Measurements from ENCODE around the gene KBTBD13. TPM values are rescaled to one million over a fixed set of nuclear protein-coding genes. Genes with fewer than 3 reads are reported as not detected.

Gene KBTBD13
- total RNA-seq, 1 experiment from 2014 or later: not detected

- H3K36me3 ChIP-seq (ENCODE audit: control insufficient read depth, insufficient read depth, low read length): no peaks in the 10 kb centered on the region
- H3K4me3 ChIP-seq (ENCODE audit: low read depth in 2 of 2, low read length in 2 of 2): no peak overlapping the region
- DNase-seq (ENCODE audit: low read depth, low spot score): no peak
- intact Hi-C loops (cut with micrococcal nuclease; ENCODE audit: unreplicated experiment) (no loop called here), in situ Hi-C loops (cut with HindIII; ENCODE audit: low pct_unique_long_range_greater_than_20kb, low sequenced_read_pairs) (no loop called here)
- H3K9me3 ChIP-seq (ENCODE audit: control insufficient read depth, insufficient read depth, low read depth, low read length): no peaks in the 10 kb centered on the region
- no peaks in the 10 kb centered on the region; the same call in 1 of the 2 replicates for H3K27me3 ChIP-seq (ENCODE audit: control insufficient read depth, insufficient read depth, low read length)
- H3K27ac ChIP-seq (ENCODE audit: low read length): no peak overlapping the region
- no TSS peak for BruUV-seq (replicated peaks)
- POLR2A ChIA-PET: interaction anchor here (0.6 kb wide), 1 partner anchor 27 kb away, joined by 3 read pairs; no protein-coding TSS in a partner anchor
- no peak for ATAC-seq
- H3K4me1 ChIP-seq (ENCODE audit: control insufficient read depth, insufficient read depth, low read length): no peaks in the 10 kb centered on the region; the same call in 1 of the 2 replicates
- CTCF ChIA-PET: interaction anchor here (0.5 to 0.6 kb wide), 2 partner anchors 31 to 47 kb away, joined by 4 read pairs; no protein-coding TSS in a partner anchor
- no peak for TF ChIP-seq REST (IDR thresholded peaks at IDR 0.05; ENCODE audit: insufficient read depth in 1 of 2, low read depth in 2 of 2, low read length in 1 of 2)
These were observed 5.2 kb downstream of the KBTBD13 start for GRCh38 chr15:65081758-65082157.

GRCh38 chr15:65082303-65082953 is 5.9 kb downstream of the KBTBD13 start:
- BruUV-seq (replicated peaks): no TSS peak
- no peak for TF ChIP-seq CTCF (IDR thresholded peaks at IDR 0.05)
- TF ChIP-seq POLR2AphosphoS5 (IDR thresholded peaks at IDR 0.05; ENCODE audit: low read depth, low read length): no peak
- no peak for TF ChIP-seq TCF7L2 (IDR thresholded peaks at IDR 0.05; ENCODE audit: low read depth, low read length)
- TF ChIP-seq REST (IDR thresholded peaks at IDR 0.05; ENCODE audit: insufficient read depth in 1 of 2, low read depth in 2 of 2, low read length in 1 of 2): no peak
- TF ChIP-seq SIN3A (IDR thresholded peaks at IDR 0.05; ENCODE audit: borderline replicate concordance, insufficient read depth, low read depth, low read length): no peak
- no peaks in the 10 kb centered on the region for H3K36me3 ChIP-seq (ENCODE audit: control insufficient read depth, insufficient read depth, low read length)
- H3K27ac ChIP-seq (ENCODE audit: low read length): no peak overlapping the region
- intact Hi-C loops (cut with micrococcal nuclease; ENCODE audit: unreplicated experiment) (no loop called here), in situ Hi-C loops (cut with HindIII; ENCODE audit: low pct_unique_long_range_greater_than_20kb, low sequenced_read_pairs) (no loop called here)
- no peak overlapping the region for H3K4me3 ChIP-seq (ENCODE audit: low read depth in 2 of 2, low read length in 2 of 2)
- DNase-seq (ENCODE audit: low read depth, low spot score): no peak
- peaks cover 5% of the 10 kb centered on the region; the same call in 1 of the 2 replicates for H3K4me1 ChIP-seq (ENCODE audit: control insufficient read depth, insufficient read depth, low read length)
- ChIA-PET POLR2A (interaction anchor here (0.6 kb wide), 1 partner anchor 71 kb away, joined by 7 read pairs; no protein-coding TSS in a partner anchor), CTCF (interaction anchor here (0.6 to 0.9 kb wide), 2 partner anchors 32 to 48 kb away, joined by 4 to 5 read pairs; no protein-coding TSS in a partner anchor)
- H3K9me3 ChIP-seq (ENCODE audit: control insufficient read depth, insufficient read depth, low read depth, low read length): no peaks in the 10 kb centered on the region
- ATAC-seq: no peak
- H3K27me3 ChIP-seq (ENCODE audit: control insufficient read depth, insufficient read depth, low read length): no peaks in the 10 kb centered on the region; the same call in 1 of the 2 replicates

All from Panc1 (cell line).